HepG2 (cell line): ENCODE results near the gene RBX1. TPM values are rescaled to one million over a fixed set of nuclear protein-coding genes. Genes with fewer than 3 reads are reported as not detected.

Experiments
- ATAC-seq: fragments of 200-7000 bp; cut with Tn5 transposase; 3 replicates; pipeline ENCODE4 v1.9.1; 2020; ENCODE audit warnings: mild to moderate bottlenecking, moderate library complexity
- BruUV-seq: library from RNA; stranded (reverse); fragments of 400-500 nt; replicated peaks from 2 replicates; lab custom pipeline; 2021; lab: Mats Ljungman, UMichigan
- CTCF ChIA-PET: fragments of 300-600 bp; formaldehyde crosslinking; extraction: SDS; loops from one replicate; lab custom pipeline; 2021; ENCODE audit warnings: low total read pairs, inconsistent platforms, low intra/inter-chr PET ratio; lab: Yijun Ruan, JAX
- POLR2A ChIA-PET: fragments of 350-600 bp; sonication (Branson Sonifier 250); formaldehyde crosslinking; loops from one replicate; lab custom pipeline; 2020; ENCODE audit warnings: antibody characterized with exemption, inconsistent platforms; lab: Yijun Ruan, JAX
- DNase-seq: peaks from one replicate; pipeline ENCODE4 v3.0.0-alpha.2; 2015; ENCODE audit warnings: low spot score
- FAIRE-seq: peaks from 3 replicates; lab custom pipeline; 2011; peaks lifted over from hg19 to GRCh38; lab: Jason Lieb, UNC
- H2AFZ ChIP-seq: one replicate; pipeline ENCODE4 v1.6.1; 2011; ENCODE audit warnings: low read length, inconsistent platforms
- H3K27ac ChIP-seq: fragments of 300-600 bp; 3 replicates; pipeline ENCODE4 v1.8.0; 2011; ENCODE audit warnings: mixed run types, mild to moderate bottlenecking, mixed read lengths, low read length, inconsistent platforms; ENCODE audit not compliant: insufficient read depth; ENCODE audit errors: extremely low read length
- H3K27me3 ChIP-seq, 2 experiments: fragments of 200-600 bp in 1 of 2; 2 replicates in 1 of 2; 3 replicates in 1 of 2; pipeline versions ENCODE4 v1.6.0 to v1.8.0; 2011; ENCODE audit warnings: low read length in 2 of 2, mild to moderate bottlenecking in 2 of 2, moderate library complexity in 2 of 2, inconsistent platforms in 1 of 2; ENCODE audit not compliant: insufficient read depth in 2 of 2, control insufficient read depth in 1 of 2
- H3K36me3 ChIP-seq, 2 experiments: fragments of 200-600 bp in 1 of 2; replicated peaks in 1 of 2; 2 replicates in 1 of 2; 3 replicates in 1 of 2; pipeline versions ENCODE4 v1.5.1 to v1.8.0; 2011; ENCODE audit warnings: low read length in 2 of 2, inconsistent platforms in 1 of 2; ENCODE audit not compliant: insufficient read depth in 2 of 2, control insufficient read depth in 1 of 2
- H3K4me1 ChIP-seq: 2 replicates; pipeline ENCODE4 v1.5.1; 2012; ENCODE audit warnings: low read length, inconsistent platforms; ENCODE audit not compliant: insufficient read depth
- H3K4me2 ChIP-seq: 2 replicates; pipeline ENCODE4 v1.6.0; 2011; ENCODE audit warnings: low read depth, low read length, inconsistent platforms
- H3K4me3 ChIP-seq, 3 experiments: fragments of 200-600 bp in 1 of 3; sonication (generic), shearing (Covaris generic) in 1 of 3; replicated peaks in 1 of 3; 2 replicates each; pipeline ENCODE4 v1.5.1; 2011 to 2016; ENCODE audit warnings: low read length in 3 of 3, inconsistent platforms in 2 of 3, low read depth in 2 of 3, mild to moderate bottlenecking in 2 of 3, control low read depth in 1 of 3, mixed read lengths in 1 of 3; ENCODE audit not compliant: insufficient read depth in 1 of 3
- H3K79me2 ChIP-seq: one replicate; pipeline ENCODE4 v1.6.1; 2011; ENCODE audit warnings: low read length, inconsistent platforms; ENCODE audit not compliant: insufficient read depth
- H3K9ac ChIP-seq: 2 replicates; pipeline ENCODE4 v1.6.0; 2011; ENCODE audit warnings: mild to moderate bottlenecking, low read depth, low read length, inconsistent platforms; ENCODE audit not compliant: insufficient read depth
- H3K9me3 ChIP-seq: 2 replicates; pipeline ENCODE4 v1.5.1; 2012; ENCODE audit warnings: mild to moderate bottlenecking, low read length
- H4K20me1 ChIP-seq: 2 replicates; pipeline ENCODE4 v1.6.0; 2011; ENCODE audit warnings: inconsistent platforms, mild to moderate bottlenecking, low read length, moderate library complexity; ENCODE audit not compliant: insufficient read depth
- ATF2 ChIP-seq: sonication (generic); formaldehyde crosslinking; IDR thresholded peaks from 2 replicates; pipeline ENCODE4 v1.4.0; 2020; ENCODE audit warnings: missing genetic modification reagents
- CENPBD1 ChIP-seq: sonication (generic); formaldehyde crosslinking; IDR thresholded peaks from 2 replicates; pipeline ENCODE4 v1.8.0; 2022; ENCODE audit warnings: missing genetic modification reagents, low read depth, mild to moderate bottlenecking, borderline replicate concordance
- GABPB1 ChIP-seq: IDR thresholded peaks from 2 replicates; pipeline ENCODE4 v1.6.1; 2016; ENCODE audit warnings: mild to moderate bottlenecking, missing genetic modification reagents, moderate library complexity, missing compliant biosample characterization
- STAG1 ChIP-seq: sonication (generic); formaldehyde crosslinking; IDR thresholded peaks from 2 replicates; pipeline ENCODE4 v1.4.0; 2020; ENCODE audit warnings: missing genetic modification reagents
- ZFP41 ChIP-seq: sonication (generic); formaldehyde crosslinking; IDR thresholded peaks from 2 replicates; pipeline ENCODE4 v1.4.0; 2020; ENCODE audit warnings: mild to moderate bottlenecking, missing genetic modification reagents, borderline replicate concordance
- ZFP90 ChIP-seq: sonication (generic); formaldehyde crosslinking; IDR thresholded peaks from 2 replicates; pipeline ENCODE4 v1.8.0; 2022; ENCODE audit warnings: missing genetic modification reagents, mild to moderate bottlenecking, inconsistent platforms, borderline replicate concordance
- ZNF841 ChIP-seq: sonication (generic); formaldehyde crosslinking; IDR thresholded peaks from 2 replicates; pipeline ENCODE4 v1.8.1; 2023; ENCODE audit warnings: missing genetic modification reagents, borderline replicate concordance
- ZSCAN29 ChIP-seq: sonication (generic); formaldehyde crosslinking; conservative IDR thresholded peaks from 2 replicates; pipeline ENCODE4 v1.4.0; 2020; ENCODE audit warnings: mild to moderate bottlenecking, missing genetic modification reagents
- WGBS: methylation state at CpG from one replicate; pipeline ENCODE4 v1.1.6; 2017; ENCODE audit warnings: low lambda C conversion rate; 5-methylcytosine and 5-hydroxymethylcytosine counted together
- in situ Hi-C: cut with HindIII; loops from 2 replicates; pipeline ENCODE4 v1.10.0; 2017; ENCODE audit warnings: low pct_unique_long_range_greater_than_20kb; ENCODE audit not compliant: extremely low pct_ligation_motif_present
- intact Hi-C: fragments of 100-400 bp; cut with micrococcal nuclease; formaldehyde crosslinking; loops from one replicate; pipeline ENCODE4 v1.10.0; 2022; ENCODE audit not compliant: unreplicated experiment
- polyA plus RNA-seq, 8 experiments: library from polyadenylated mRNA; depleted of rRNA in 3 of 8; stranded (reverse) in 7 of 8; unstranded in 1 of 8; fragments of >200 nt; fragmentation: Illumina TruSeq in 4 of 8; extraction: Trizol in 4 of 8; gene quantifications; 2 replicates each; pipeline versions ENCODE4 v1.2.1 to v1.2.3, GENCODE V29; 2011 to 2016; ENCODE audit warnings: low read depth in 4 of 8, missing spikeins in 1 of 8, mixed read lengths in 1 of 8; ENCODE audit not compliant: insufficient read depth in 1 of 8
- total RNA-seq, 5 experiments: library from RNA; depleted of rRNA; stranded (reverse); fragments of >200 nt; fragmentation: Illumina TruSeq; extraction: Trizol; gene quantifications; 2 replicates each; pipeline ENCODE4 v1.2.3, GENCODE V29; 2016; ENCODE audit warnings: low read depth in 1 of 5
- TF ChIP-seq, protein P1 (sequence below): sonication (generic); formaldehyde crosslinking; IDR thresholded peaks from 2 replicates; pipeline ENCODE4 v1.5.0; 2020; ENCODE audit warnings: missing genetic modification reagents
- TF ChIP-seq, protein P2 (sequence below): sonication (generic); formaldehyde crosslinking; IDR thresholded peaks from 2 replicates; pipeline ENCODE4 v1.4.0; 2020; ENCODE audit warnings: missing genetic modification reagents, mild to moderate bottlenecking, borderline replicate concordance

Gene RBX1
- total and polyA plus RNA-seq, 2 of the 13 experiments (the other 11 are each of a cell fraction or from before 2014, with no cell fraction given), result 84.9 to 90.2 TPM

GRCh38 chr22:40965936-40966725, 15.0 kb downstream of the RBX1 start:
- in situ Hi-C loops, result no loop called here
- CTCF ChIA-PET, result no interaction called here
- no peak overlapping the region for H2AFZ ChIP-seq
- no peaks in the 10 kb centered on the region for H3K27me3 ChIP-seq
- POLR2A ChIA-PET, result interaction anchor here (1.2 kb wide), 1 partner anchor 15 kb away, joined by 3 read pairs; the partner anchor contains the start of gene RBX1
- no peak for TF ChIP-seq ZNF841
- TF ChIP-seq ATF2 (CRISPR knock-in tag), result no peak
- no peak for TF ChIP-seq GABPB1 (CRISPR knock-in tag)
- no peaks in the 10 kb centered on the region for H3K9me3 ChIP-seq
- DNase-seq (no peak), ATAC-seq (no peak), FAIRE-seq (no peak)
- no peak overlapping the region for H3K4me3 ChIP-seq
- H3K9ac ChIP-seq, result no peak overlapping the region
- H3K27ac ChIP-seq, result no peak overlapping the region
- no TSS peak for BruUV-seq
- H3K36me3 ChIP-seq, result peaks cover 18 to 65% of the 10 kb centered on the region in 2 experiments
- 98% methylated on average over 8 of the region's 8 CpGs for WGBS
- H3K79me2 ChIP-seq, result peaks cover 4% of the 10 kb centered on the region
- no peaks in the 10 kb centered on the region for H3K4me1 ChIP-seq
- no peak overlapping the region for H3K4me2 ChIP-seq
- intact Hi-C loops, result no loop called here
- no peaks in the 10 kb centered on the region for H4K20me1 ChIP-seq

DNA sequence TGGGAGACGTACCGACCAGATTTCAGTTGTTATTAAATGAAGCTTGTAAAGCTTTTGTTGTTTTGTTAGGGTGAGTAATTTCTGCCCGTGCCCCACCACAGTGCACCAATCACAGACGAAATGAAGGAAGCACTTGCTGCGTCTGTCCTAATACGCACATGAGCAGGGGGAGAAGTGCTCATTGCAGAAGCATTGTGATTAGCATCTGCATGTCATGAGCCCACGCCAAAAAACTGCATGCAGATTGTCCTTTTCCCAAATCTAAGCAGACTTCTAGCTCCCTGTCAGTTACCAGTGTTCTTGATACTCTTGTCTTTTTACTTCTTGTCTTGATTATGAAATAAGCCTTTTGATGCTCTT, 15.5 kb downstream of the RBX1 start:
- DNase-seq (no peak), ATAC-seq (no peak), FAIRE-seq (no peak)
- Histone ChIP-seq H3K9me3 (no peaks in the 10 kb centered on the region), H3K27ac (no peak overlapping the region), H3K4me1 (no peaks in the 10 kb centered on the region), H3K36me3 (peaks cover 17 to 65% of the 10 kb centered on the region in 2 experiments), H2AFZ (no peak overlapping the region), H3K27me3 (no peaks in the 10 kb centered on the region), H3K4me2 (no peak overlapping the region), H4K20me1 (no peaks in the 10 kb centered on the region), H3K9ac (no peak overlapping the region), H3K79me2 (peaks cover 4% of the 10 kb centered on the region), H3K4me3 (no peak overlapping the region)
- BruUV-seq, result no TSS peak
- CTCF ChIA-PET, result no interaction called here
- in situ Hi-C loops (no loop called here), intact Hi-C loops (no loop called here)
- POLR2A ChIA-PET, result interaction anchor here (1.2 kb wide), 1 partner anchor 15 kb away, joined by 3 read pairs; the partner anchor contains the start of gene RBX1
- WGBS, result 98% methylated on average over 7 of the region's 7 CpGs
- TF ChIP-seq, protein P1, sequence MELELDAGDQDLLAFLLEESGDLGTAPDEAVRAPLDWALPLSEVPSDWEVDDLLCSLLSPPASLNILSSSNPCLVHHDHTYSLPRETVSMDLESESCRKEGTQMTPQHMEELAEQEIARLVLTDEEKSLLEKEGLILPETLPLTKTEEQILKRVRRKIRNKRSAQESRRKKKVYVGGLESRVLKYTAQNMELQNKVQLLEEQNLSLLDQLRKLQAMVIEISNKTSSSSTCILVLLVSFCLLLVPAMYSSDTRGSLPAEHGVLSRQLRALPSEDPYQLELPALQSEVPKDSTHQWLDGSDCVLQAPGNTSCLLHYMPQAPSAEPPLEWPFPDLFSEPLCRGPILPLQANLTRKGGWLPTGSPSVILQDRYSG (CRISPR knock-in tag), result no peak
- TF ChIP-seq ZFP41 (CRISPR knock-in tag) (no peak), STAG1 (CRISPR knock-in tag) (no peak), CENPBD1 (CRISPR knock-in tag) (no peak), ZFP90 (no peak), ZSCAN29 (CRISPR knock-in tag) (no peak)
- TF ChIP-seq, protein P2, sequence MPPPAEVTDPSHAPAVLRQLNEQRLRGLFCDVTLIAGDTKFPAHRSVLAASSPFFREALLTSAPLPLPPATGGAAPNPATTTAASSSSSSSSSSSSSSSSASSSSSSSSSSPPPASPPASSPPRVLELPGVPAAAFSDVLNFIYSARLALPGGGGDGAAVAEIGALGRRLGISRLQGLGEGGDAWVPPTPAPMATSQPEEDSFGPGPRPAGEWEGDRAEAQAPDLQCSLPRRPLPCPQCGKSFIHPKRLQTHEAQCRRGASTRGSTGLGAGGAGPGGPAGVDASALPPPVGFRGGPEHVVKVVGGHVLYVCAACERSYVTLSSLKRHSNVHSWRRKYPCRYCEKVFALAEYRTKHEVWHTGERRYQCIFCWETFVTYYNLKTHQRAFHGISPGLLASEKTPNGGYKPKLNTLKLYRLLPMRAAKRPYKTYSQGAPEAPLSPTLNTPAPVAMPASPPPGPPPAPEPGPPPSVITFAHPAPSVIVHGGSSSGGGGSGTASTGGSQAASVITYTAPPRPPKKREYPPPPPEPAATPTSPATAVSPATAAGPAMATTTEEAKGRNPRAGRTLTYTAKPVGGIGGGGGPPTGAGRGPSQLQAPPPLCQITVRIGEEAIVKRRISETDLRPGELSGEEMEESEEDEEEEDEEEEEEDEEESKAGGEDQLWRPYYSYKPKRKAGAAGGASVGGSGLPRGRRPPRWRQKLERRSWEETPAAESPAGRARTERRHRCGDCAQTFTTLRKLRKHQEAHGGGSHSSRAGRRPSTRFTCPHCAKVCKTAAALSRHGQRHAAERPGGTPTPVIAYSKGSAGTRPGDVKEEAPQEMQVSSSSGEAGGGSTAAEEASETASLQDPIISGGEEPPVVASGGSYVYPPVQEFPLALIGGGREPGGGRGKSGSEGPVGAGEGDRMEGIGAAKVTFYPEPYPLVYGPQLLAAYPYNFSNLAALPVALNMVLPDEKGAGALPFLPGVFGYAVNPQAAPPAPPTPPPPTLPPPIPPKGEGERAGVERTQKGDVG (CRISPR knock-in tag), result no peak
